Peyer's patch (tissue), 4 donors: Measurements from ENCODE around the gene OSBPL3. TPM values are rescaled to one million over a fixed set of nuclear protein-coding genes. Genes with fewer than 3 reads are reported as not detected.
A peak's percentile ranks its signal among the peaks of the same experiment; 100 is the strongest.

Experiments used
- DNase-seq, 3 donors: peaks; one replicate each; pipeline ENCODE4 v3.0.0-alpha.2; 2017 to 2019
- H3K27ac ChIP-seq, 4 donors: fragments of 200-600 bp; sonication (generic); one replicate each; pipeline ENCODE4 v1.5.1; 2016 to 2019
- H3K27me3 ChIP-seq, 2 donors: fragments of 200-600 bp; sonication (generic); one replicate each; pipeline ENCODE4 v1.5.1; 2019
- H3K36me3 ChIP-seq, 3 donors: fragments of 200-600 bp; sonication (generic); one replicate each; pipeline ENCODE4 v1.5.1; 2016 to 2019
- H3K4me1 ChIP-seq, 4 donors: fragments of 200-600 bp; sonication (generic); one replicate each; pipeline ENCODE4 v1.5.1; 2016 to 2019
- H3K4me3 ChIP-seq, 4 donors: fragments of 200-600 bp; sonication (generic); 1 replicate in 3 of 4; 2 replicates in 1 of 4; pipeline ENCODE4 v1.5.1; 2016 to 2019; ENCODE audit warnings: mild to moderate bottlenecking in 1 of 4
- H3K9me3 ChIP-seq, 4 donors: fragments of 200-600 bp; sonication (generic); one replicate each; pipeline ENCODE4 v1.5.1; 2016 to 2019; ENCODE audit warnings: mild to moderate bottlenecking in 1 of 4
- CTCF ChIP-seq, 6 experiments: fragments of 450-650 bp in 4 of 6; fragments of 200-600 bp in 2 of 6; sonication (generic) in 1 of 6; IDR thresholded peaks; one replicate each; pipeline ENCODE4 v1.5.1; 2017 to 2019; ENCODE audit warnings: antibody characterized with exemption in 6 of 6, mild to moderate bottlenecking in 3 of 6, moderate library complexity in 1 of 6
- POLR2A ChIP-seq, 2 donors: fragments of 450-650 bp; IDR thresholded peaks; one replicate each; pipeline ENCODE4 v1.5.1; 2017; ENCODE audit warnings: antibody characterized with exemption in 2 of 2, mild to moderate bottlenecking in 2 of 2, moderate library complexity in 2 of 2
- total RNA-seq, 4 donors: library from RNA; depleted of rRNA; stranded (reverse); fragments of >200 nt; gene quantifications; one replicate each; pipeline ENCODE4 v1.1.0, GENCODE V29; 2016

Gene OSBPL3
- total RNA-seq, 4 donors from 2014 or later, result 20.1 to 67.7 (median 22.2) TPM

- Histone ChIP-seq H3K4me1 (peaks cover 1 to 34% (median 10%) of the 10 kb centered on the region in 4 donors), H3K27me3 (no peaks in the 10 kb centered on the region), H3K27ac (peak overlapping the region; percentile 44 to 92 (median 81)), H3K36me3 (no peaks in the 10 kb centered on the region), H3K4me3 (no peak overlapping the region), H3K9me3 (no peaks in the 10 kb centered on the region)
- TF ChIP-seq CTCF (IDR thresholded peaks at IDR 0.05), result no peak
- no peak for TF ChIP-seq POLR2A (IDR thresholded peaks at IDR 0.05)
- DNase-seq, result no peak
These were observed 153.3 kb downstream of the OSBPL3 start for GRCh38 chr7:24826662-24827020.

- Histone ChIP-seq H3K27me3 (no peaks in the 10 kb centered on the region), H3K9me3 (no peaks in the 10 kb centered on the region), H3K4me3 (peak overlapping the region in 2 of 4 donors; percentile 16 to 30), H3K36me3 (no peaks in the 10 kb centered on the region), H3K4me1 (peaks cover 4 to 37% (median 14%) of the 10 kb centered on the region in 4 donors), H3K27ac (peak overlapping the region; percentile 44 to 92 (median 81))
- TF ChIP-seq POLR2A (IDR thresholded peaks at IDR 0.05), result no peak
- no peak for TF ChIP-seq CTCF (IDR thresholded peaks at IDR 0.05)
- DNase-seq, result peak in 2 of 3 donors; percentile 54 to 86
These were observed 153.9 kb downstream of the OSBPL3 start for GRCh38 chr7:24825931-24826661.

- Histone ChIP-seq H3K36me3 (no peaks in the 10 kb centered on the region), H3K27ac (peak overlapping the region in 3 of 4 donors; percentile 74 to 92 (median 88)), H3K4me3 (no peak overlapping the region), H3K27me3 (no peaks in the 10 kb centered on the region), H3K4me1 (peaks cover 4 to 42% (median 19%) of the 10 kb centered on the region in 4 donors), H3K9me3 (no peaks in the 10 kb centered on the region)
- DNase-seq, result peak in 1 of 3 donors; percentile 65
- no peak for TF ChIP-seq CTCF (IDR thresholded peaks at IDR 0.05)
- TF ChIP-seq POLR2A (IDR thresholded peaks at IDR 0.05), result no peak
These were observed 154.6 kb downstream of the OSBPL3 start for GRCh38 chr7:24825381-24825794.

- H3K27me3 ChIP-seq, result no peaks in the 10 kb centered on the region
- H3K4me3 ChIP-seq, result no peak overlapping the region
- no peaks in the 10 kb centered on the region for H3K36me3 ChIP-seq
- TF ChIP-seq POLR2A (IDR thresholded peaks at IDR 0.05) (no peak), CTCF (IDR thresholded peaks at IDR 0.05) (no peak)
- no peak for DNase-seq
- no peaks in the 10 kb centered on the region for H3K9me3 ChIP-seq
- H3K4me1 ChIP-seq, result peaks cover 4 to 38% (median 19%) of the 10 kb centered on the region in 4 donors
- peak overlapping the region in 3 of 4 donors; percentile 20 to 92 (median 88) for H3K27ac ChIP-seq
These were observed 155.1 kb downstream of the OSBPL3 start for GRCh38 chr7:24824896-24825295.

GRCh38 chr7:24824400-24824799 is 155.6 kb downstream of the OSBPL3 start:
- no peak for TF ChIP-seq CTCF (IDR thresholded peaks at IDR 0.05)
- TF ChIP-seq POLR2A (IDR thresholded peaks at IDR 0.05), result no peak
- peak overlapping the region in 1 of 4 donors; percentile 88 for H3K27ac ChIP-seq

More at GRCh38 chr7:24824400-24824799, 155.6 kb downstream of the OSBPL3 start:
- H3K9me3 ChIP-seq, result no peaks in the 10 kb centered on the region
- H3K36me3 ChIP-seq, result no peaks in the 10 kb centered on the region
- H3K4me3 ChIP-seq, result no peak overlapping the region
- no peak for DNase-seq
- H3K4me1 ChIP-seq, result peaks cover 4 to 33% (median 19%) of the 10 kb centered on the region in 4 donors
- no peaks in the 10 kb centered on the region for H3K27me3 ChIP-seq
